DOHH2 (cell line): ENCODE results near the gene RBM3.

Experiments used
- CTCF ChIP-seq: fragments of 200-600 bp; sonication (generic); IDR thresholded peaks from one replicate; pipeline ENCODE4 v1.5.1; 2014; ENCODE audit warnings: antibody characterized with exemption, mild to moderate bottlenecking, low read depth, low read length; ENCODE audit not compliant: poor library complexity, severe bottlenecking
- EZH2phosphoT487 ChIP-seq: fragments of 200-600 bp; sonication (generic); IDR thresholded peaks from 2 replicates; pipeline ENCODE4 v1.6.1; 2017; ENCODE audit warnings: borderline replicate concordance, mild to moderate bottlenecking, antibody characterized with exemption, low read length, moderate library complexity, mixed read lengths

DNA sequence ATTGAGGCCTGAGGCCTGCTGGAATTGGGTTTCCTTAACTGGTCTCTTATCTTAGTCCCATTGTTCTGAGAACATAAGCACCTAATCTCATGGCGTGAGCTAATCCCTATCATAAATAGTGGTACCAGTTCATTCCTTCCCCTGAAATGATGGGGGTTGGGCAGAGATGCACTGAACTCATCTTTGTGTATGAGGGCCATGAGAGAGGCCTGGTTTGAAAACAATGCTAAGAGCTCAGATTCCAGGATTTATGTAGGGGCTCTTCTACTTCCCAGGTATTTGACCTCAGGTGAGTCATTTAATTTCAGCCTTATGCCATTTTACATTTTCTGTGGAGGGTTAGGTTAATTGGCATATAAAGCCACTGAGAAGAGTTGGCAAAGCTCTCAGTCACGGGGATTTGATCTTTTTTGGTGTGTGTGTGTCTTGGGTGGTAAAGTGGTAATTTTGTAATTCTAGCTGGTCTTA is 4.4 kb downstream of the RBM3 start:
- TF ChIP-seq CTCF: no peak
- TF ChIP-seq EZH2phosphoT487: no peak
